ENCODE results near the gene CNNM4.
A peak's percentile ranks its signal among the peaks of the same experiment; 100 is the strongest.
"Not testable (repeated sequence)": the region's sequence is repeated elsewhere in the genome, so short reads cannot be mapped to it uniquely, and the experiment has no call there.

Gene CNNM4

DNA sequence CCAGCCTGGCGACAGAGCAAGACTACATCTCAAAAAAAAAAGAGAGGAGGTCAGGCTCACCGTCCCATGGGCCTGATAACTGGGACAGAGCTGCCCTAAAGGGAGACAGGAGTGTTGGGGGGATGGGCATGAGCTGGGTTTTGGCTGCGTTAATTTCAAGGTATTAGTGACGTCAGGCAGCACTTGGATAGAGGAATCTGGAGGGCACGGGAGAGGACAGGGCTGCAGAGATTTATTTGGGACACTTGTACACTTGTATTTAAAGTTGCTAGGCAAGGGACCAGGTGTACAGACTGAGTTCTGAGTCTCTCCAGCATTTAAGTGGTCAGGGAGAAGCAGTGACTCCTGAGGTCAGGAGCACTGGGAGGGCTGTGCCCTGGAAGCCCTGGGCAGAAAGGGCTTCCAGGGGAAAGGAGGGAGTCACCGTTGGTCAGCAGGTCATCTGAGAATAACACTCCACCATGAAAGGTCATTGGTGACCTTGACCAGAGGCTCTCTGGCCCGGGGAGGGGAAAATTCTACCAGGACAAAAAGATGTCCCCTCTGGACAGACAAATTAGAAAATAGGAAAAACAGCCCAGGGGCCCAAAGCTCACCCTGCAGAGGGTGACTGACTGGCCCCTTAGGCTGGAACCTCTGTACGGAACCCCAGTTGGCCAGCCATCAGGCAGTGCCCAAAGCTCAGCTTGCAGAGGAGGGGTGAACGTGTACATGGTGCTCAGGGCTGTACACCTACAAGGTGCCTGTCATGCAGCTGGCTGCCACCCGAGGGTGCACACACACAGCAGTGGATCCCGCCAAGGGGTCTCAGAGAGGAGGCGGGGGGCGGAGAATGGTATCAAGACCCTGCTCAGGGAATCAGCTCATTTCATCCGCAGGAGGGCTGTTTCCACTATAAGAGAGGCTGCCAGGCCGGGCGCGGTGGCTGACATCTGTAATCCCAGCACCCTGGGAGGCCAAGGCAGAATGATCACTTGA lies 32.4 kb downstream of the CNNM4 start:
- H3K4me1 Mint-ChIP-seq, result peaks cover 10% of the 10 kb centered on the region
- no peaks in the 10 kb centered on the region for H3K9me3 Mint-ChIP-seq
- H3K27ac Mint-ChIP-seq, result peak overlapping the region in 1 of 3 experiments; percentile 29
- no peak overlapping the region for H3K4me3 Mint-ChIP-seq
- H3K27me3 Mint-ChIP-seq (ENCODE audit: low read depth), result no peaks in the 10 kb centered on the region
- TF ChIP-seq, protein P1, sequence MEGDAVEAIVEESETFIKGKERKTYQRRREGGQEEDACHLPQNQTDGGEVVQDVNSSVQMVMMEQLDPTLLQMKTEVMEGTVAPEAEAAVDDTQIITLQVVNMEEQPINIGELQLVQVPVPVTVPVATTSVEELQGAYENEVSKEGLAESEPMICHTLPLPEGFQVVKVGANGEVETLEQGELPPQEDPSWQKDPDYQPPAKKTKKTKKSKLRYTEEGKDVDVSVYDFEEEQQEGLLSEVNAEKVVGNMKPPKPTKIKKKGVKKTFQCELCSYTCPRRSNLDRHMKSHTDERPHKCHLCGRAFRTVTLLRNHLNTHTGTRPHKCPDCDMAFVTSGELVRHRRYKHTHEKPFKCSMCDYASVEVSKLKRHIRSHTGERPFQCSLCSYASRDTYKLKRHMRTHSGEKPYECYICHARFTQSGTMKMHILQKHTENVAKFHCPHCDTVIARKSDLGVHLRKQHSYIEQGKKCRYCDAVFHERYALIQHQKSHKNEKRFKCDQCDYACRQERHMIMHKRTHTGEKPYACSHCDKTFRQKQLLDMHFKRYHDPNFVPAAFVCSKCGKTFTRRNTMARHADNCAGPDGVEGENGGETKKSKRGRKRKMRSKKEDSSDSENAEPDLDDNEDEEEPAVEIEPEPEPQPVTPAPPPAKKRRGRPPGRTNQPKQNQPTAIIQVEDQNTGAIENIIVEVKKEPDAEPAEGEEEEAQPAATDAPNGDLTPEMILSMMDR (IDR thresholded peaks at IDR 0.05; ENCODE audit: unreplicated experiment in 3 of 3), result no peak
- no peaks in the 10 kb centered on the region for H3K36me3 Mint-ChIP-seq (ENCODE audit: low read depth)

DNA sequence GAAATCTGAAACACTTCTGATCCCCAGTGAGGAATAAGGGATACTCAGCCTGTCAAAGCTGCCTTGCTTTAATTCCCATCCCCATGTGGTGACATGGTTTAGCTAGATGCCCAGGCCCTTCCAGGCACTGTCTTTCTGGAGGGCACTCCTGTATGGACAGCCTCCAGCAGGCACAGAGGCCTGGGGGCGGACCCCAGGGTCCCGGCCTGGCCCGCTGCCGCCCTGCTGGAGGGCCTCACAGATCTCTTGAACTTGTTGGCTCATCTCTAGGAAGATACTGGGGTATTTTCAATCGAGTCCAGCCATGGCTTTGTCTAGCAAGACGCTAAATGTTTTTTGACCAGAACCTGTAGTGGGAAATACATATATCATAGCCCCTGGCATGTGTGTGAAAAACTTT lies 34.4 kb downstream of the CNNM4 start:
- no peaks in the 10 kb centered on the region for H3K9me3 Mint-ChIP-seq
- no peak overlapping the region for H3K4me3 Mint-ChIP-seq
- H3K27me3 Mint-ChIP-seq (ENCODE audit: low read depth), result no peaks in the 10 kb centered on the region
- no peaks in the 10 kb centered on the region for H3K4me1 Mint-ChIP-seq
- TF ChIP-seq, protein P1 (IDR thresholded peaks at IDR 0.05; ENCODE audit: unreplicated experiment in 3 of 3), result no peak
- H3K27ac Mint-ChIP-seq, result no peak overlapping the region
- H3K36me3 Mint-ChIP-seq (ENCODE audit: low read depth), result no peaks in the 10 kb centered on the region

DNA sequence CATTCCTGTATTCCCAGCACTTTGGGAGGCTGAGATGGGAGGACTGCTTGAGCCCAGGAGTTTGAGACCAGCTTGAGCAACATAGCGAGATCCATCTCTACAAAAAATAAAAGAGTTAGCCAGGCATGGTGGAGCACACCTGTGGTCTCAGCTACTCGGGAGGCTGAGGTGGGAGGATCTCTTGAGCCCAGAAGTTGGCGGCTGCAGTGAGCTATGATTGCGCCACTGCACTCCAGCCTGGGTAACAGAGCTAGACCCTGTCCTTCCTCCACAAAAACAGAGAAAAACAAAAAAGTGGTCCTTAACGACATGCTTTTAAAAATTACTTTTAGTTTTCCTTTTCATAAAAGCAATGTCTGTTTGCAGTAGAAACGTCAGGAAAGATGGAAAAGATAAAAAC lies 35.8 kb downstream of the CNNM4 start:
- H3K9me3 Mint-ChIP-seq; H3K36me3 Mint-ChIP-seq (ENCODE audit: low read depth); H3K27ac Mint-ChIP-seq; H3K4me3 Mint-ChIP-seq; H3K27me3 Mint-ChIP-seq (ENCODE audit: low read depth); H3K4me1 Mint-ChIP-seq: not testable (repeated sequence)

DNA sequence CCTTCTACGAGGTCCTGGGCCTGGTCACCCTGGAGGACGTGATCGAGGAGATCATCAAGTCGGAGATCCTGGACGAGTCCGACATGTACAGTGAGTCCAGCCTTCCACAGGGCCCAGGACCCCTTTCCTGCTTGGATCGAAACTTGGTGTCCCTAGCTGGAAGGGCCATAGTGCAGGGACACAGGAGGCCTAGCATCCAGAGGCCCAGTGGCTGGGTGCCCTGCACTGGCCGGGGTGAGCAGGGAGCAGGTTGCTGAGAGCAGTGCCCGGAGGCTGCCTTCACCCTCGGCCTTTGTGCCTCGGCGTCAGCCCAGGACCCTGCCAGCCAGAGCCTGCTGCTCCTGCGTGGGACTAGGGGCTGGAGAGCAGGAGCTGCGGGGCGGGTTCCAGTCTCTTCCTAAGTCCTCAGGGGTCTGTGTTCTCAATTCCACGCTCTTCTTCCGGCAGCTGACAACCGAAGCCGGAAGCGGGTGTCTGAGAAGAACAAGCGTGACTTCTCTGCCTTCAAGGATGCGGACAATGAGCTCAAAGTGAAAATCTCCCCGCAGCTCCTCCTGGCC lies 36.4 kb downstream of the CNNM4 start:
- TF ChIP-seq, protein P1 (IDR thresholded peaks at IDR 0.05; ENCODE audit: unreplicated experiment in 3 of 3), result no peak
- Mint-ChIP-seq H3K4me1 (no peaks in the 10 kb centered on the region), H3K27me3 (ENCODE audit: low read depth) (no peaks in the 10 kb centered on the region), H3K4me3 (no peak overlapping the region), H3K27ac (no peak overlapping the region), H3K36me3 (ENCODE audit: low read depth) (no peaks in the 10 kb centered on the region), H3K9me3 (no peaks in the 10 kb centered on the region)

DNA sequence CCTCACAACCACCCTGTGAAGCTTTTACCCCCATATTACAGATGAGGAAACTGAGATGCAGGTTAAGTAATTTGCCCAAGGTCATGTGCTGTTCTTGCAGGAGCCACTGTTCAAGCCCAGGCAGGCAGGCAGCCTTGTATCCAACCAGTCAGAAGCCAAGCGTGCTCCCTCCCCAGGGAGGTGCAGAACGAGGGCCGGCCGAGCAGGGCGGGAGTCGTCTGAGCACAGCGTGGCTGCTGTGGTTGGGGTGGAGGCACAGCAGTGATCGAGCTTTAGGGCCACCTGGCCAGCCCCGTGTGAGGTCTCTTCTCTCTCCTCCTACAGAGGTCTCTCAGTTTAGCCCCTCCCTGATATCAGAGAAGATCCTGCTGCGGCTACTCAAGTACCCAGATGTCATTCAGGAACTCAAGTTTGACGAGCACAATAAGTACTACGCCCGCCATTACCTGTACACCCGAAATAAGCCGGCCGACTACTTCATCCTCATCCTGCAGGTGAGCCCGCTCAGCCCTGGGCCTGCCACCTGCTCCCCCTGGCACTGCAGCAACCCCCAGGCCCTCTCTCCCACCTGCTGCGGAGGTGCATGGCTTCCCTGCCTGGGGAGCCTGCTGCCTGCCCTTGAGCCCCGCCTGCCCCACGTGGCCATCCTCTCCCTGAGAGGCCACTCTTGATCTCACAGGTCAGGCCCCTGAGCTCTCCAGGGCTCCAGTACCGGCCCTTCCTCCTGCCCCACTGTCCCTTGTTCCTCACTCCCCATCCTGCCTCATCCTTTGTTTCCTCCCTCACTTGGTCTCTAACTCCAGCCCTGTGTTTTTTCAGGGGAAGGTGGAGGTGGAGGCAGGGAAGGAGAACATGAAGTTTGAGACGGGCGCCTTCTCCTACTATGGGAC lies 38.3 kb downstream of the CNNM4 start:
- H3K4me3 Mint-ChIP-seq, result no peak overlapping the region
- H3K4me1 Mint-ChIP-seq, result no peaks in the 10 kb centered on the region
- no peaks in the 10 kb centered on the region for H3K27me3 Mint-ChIP-seq (ENCODE audit: low read depth)
- H3K36me3 Mint-ChIP-seq (ENCODE audit: low read depth), result peaks cover 8% of the 10 kb centered on the region
- H3K27ac Mint-ChIP-seq, result no peak overlapping the region
- H3K9me3 Mint-ChIP-seq, result no peaks in the 10 kb centered on the region
- TF ChIP-seq, protein P1 (IDR thresholded peaks at IDR 0.05; ENCODE audit: unreplicated experiment in 3 of 3), result no peak

DNA sequence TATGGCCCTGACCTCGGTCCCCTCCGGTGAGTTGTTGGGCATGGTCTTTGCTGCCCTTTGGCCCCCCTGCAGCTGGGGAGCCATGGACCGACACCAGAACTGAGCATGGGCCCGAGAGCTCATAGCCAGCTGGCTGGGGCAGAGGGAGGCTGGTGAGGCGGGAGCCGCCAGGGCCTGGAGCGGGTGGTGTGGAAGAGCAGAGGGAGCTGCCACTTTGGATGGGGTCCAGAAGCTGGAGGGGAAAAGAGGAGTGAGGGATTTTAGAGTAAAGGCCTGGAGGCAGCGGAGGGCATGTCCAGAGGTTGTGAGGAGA lies 38.9 kb downstream of the CNNM4 start:
- H3K4me3 Mint-ChIP-seq, result no peak overlapping the region
- peak overlapping the region in 1 of 3 experiments; percentile 38 for H3K27ac Mint-ChIP-seq
- TF ChIP-seq, protein P1 (IDR thresholded peaks at IDR 0.05; ENCODE audit: unreplicated experiment in 3 of 3), result no peak
- H3K36me3 Mint-ChIP-seq (ENCODE audit: low read depth), result peaks cover 8% of the 10 kb centered on the region
- H3K27me3 Mint-ChIP-seq (ENCODE audit: low read depth), result no peaks in the 10 kb centered on the region
- H3K9me3 Mint-ChIP-seq, result no peaks in the 10 kb centered on the region
- no peaks in the 10 kb centered on the region for H3K4me1 Mint-ChIP-seq

Data from nephron (organoid).